ENCODE results near the gene TEX2. TPM values are rescaled to one million over a fixed set of nuclear protein-coding genes. Genes with fewer than 3 reads are reported as not detected.

The TEX2 gene
- total and polyA plus RNA-seq, 9 of the 15 experiments (the other 6 are each of a cell fraction or from before 2014, with no cell fraction given), result 4.1 to 27.6 (median 19.3) TPM

DNA sequence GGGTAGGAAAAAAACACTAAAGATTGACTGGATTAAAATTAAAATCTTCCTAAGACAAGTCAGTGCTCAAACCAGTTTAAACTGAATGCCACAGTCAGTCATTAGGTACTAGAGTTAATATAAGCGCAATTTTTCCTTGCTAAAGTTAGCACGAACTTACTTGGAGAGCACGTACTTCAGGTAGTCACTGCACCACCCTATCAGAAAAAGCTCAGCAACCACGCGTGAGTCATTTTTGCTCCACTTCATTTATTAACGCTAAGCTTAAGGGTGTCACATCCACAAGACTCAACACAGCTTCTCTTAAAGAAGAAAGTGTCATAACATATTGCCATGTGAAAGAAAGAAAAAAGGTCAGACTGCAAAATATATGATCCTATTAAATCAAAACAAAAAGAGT is 53.1 kb downstream of the TEX2 start:
- Histone ChIP-seq H3K4me2 (ENCODE audit: insufficient read depth, low read length) (no peak overlapping the region), H3K4me3 (no peak overlapping the region), H3K9me1 (ENCODE audit: control insufficient read depth, insufficient read depth, low read length) (no peaks in the 10 kb centered on the region), H4K20me1 (replicated peaks; ENCODE audit: control insufficient read depth, insufficient read depth, low read length) (peaks cover 4% of the 10 kb centered on the region; the same call in 1 of the 2 replicates), H2AFZ (ENCODE audit: low read depth, low read length) (no peak overlapping the region), H3K4me1 (replicated peaks in 1 of 2; ENCODE audit: control insufficient read depth in 2 of 2, insufficient read depth in 2 of 2, low read length in 2 of 2) (peaks cover 12 to 18% of the 10 kb centered on the region in 2 experiments; a peak in 4 of 5 replicates), H3K27ac (ENCODE audit: extremely low read depth, low read depth, low read length) (no peak overlapping the region), H3K9me3 (replicated peaks; ENCODE audit: control insufficient read depth, insufficient read depth, low read depth, low read length) (no peaks in the 10 kb centered on the region), H3K79me2 (ENCODE audit: control insufficient read depth, insufficient read depth, low read length) (peaks cover 79% of the 10 kb centered on the region), H3K36me3 (ENCODE audit: control insufficient read depth, insufficient read depth, low read length) (peaks cover 41% of the 10 kb centered on the region), H3K9ac (ENCODE audit: insufficient read depth in 1 of 2, low read depth in 2 of 2, low read length in 2 of 2) (no peak overlapping the region), H3K27me3 (ENCODE audit: control insufficient read depth in 2 of 2, insufficient read depth in 2 of 2, low read length in 2 of 2) (no peaks in the 10 kb centered on the region)
- intact Hi-C loops (cut with micrococcal nuclease), result loop anchor here (5.0 kb wide), 1 partner anchor 52 kb away; the partner anchor contains the start of gene TEX2
- BruUV-seq (replicated peaks), result no TSS peak
- DNase-seq (ENCODE audit: extremely low read depth in 1 of 4, low spot score in 3 of 4) (no peak), ATAC-seq (no peak), FAIRE-seq (no peak)
- 80% methylated on average over 6 of the region's 6 CpGs for WGBS (ENCODE audit: insufficient coverage, low coverage, missing lambda C conversion rate)
- in situ Hi-C loops (cut with MboI), result no loop called here
- CTCF ChIA-PET (ENCODE audit: low intra/inter-chr PET ratio), result no interaction called here
- POLR2A ChIA-PET, result interaction anchor here (1.4 kb wide), 1 partner anchor 64 kb away, joined by 4 read pairs; no protein-coding TSS in a partner anchor
- no peak for TF ChIP-seq MAZ (CRISPR knock-in tag; conservative IDR thresholded peaks at IDR 0.05 in 1 of 2, IDR thresholded peaks at IDR 0.05 in 1 of 2)
- TF ChIP-seq MYC (IDR thresholded peaks at IDR 0.05; ENCODE audit: low read depth, low read length), result no peak
- TF ChIP-seq MYC (CRISPR knock-in tag; IDR thresholded peaks at IDR 0.05; ENCODE audit: borderline replicate concordance, low read depth), result no peak
- TF ChIP-seq, protein P1, sequence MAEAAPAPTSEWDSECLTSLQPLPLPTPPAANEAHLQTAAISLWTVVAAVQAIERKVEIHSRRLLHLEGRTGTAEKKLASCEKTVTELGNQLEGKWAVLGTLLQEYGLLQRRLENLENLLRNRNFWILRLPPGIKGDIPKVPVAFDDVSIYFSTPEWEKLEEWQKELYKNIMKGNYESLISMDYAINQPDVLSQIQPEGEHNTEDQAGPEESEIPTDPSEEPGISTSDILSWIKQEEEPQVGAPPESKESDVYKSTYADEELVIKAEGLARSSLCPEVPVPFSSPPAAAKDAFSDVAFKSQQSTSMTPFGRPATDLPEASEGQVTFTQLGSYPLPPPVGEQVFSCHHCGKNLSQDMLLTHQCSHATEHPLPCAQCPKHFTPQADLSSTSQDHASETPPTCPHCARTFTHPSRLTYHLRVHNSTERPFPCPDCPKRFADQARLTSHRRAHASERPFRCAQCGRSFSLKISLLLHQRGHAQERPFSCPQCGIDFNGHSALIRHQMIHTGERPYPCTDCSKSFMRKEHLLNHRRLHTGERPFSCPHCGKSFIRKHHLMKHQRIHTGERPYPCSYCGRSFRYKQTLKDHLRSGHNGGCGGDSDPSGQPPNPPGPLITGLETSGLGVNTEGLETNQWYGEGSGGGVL (CRISPR knock-in tag; IDR thresholded peaks at IDR 0.05), result no peak
- TF ChIP-seq PTBP1 (IDR thresholded peaks at IDR 0.05; ENCODE audit: low read depth, low read length), result no peak
- TF ChIP-seq SRSF3 (IDR thresholded peaks at IDR 0.05; ENCODE audit: insufficient read depth, low read length), result no peak
- no peak for TF ChIP-seq HIVEP1 (CRISPR knock-in tag; IDR thresholded peaks at IDR 0.05)
- TF ChIP-seq, protein P2, sequence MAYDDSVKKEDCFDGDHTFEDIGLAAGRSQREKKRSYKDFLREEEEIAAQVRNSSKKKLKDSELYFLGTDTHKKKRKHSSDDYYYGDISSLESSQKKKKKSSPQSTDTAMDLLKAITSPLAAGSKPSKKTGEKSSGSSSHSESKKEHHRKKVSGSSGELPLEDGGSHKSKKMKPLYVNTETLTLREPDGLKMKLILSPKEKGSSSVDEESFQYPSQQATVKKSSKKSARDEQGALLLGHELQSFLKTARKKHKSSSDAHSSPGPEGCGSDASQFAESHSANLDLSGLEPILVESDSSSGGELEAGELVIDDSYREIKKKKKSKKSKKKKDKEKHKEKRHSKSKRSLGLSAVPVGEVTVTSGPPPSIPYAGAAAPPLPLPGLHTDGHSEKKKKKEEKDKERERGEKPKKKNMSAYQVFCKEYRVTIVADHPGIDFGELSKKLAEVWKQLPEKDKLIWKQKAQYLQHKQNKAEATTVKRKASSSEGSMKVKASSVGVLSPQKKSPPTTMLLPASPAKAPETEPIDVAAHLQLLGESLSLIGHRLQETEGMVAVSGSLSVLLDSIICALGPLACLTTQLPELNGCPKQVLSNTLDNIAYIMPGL (CRISPR knock-in tag; IDR thresholded peaks at IDR 0.05), result no peak
- no peak for TF ChIP-seq ZNF212 (CRISPR knock-in tag; IDR thresholded peaks at IDR 0.05)
- TF ChIP-seq HMG20A (CRISPR knock-in tag; conservative IDR thresholded peaks at IDR 0.05), result no peak
- TF ChIP-seq, protein P3, sequence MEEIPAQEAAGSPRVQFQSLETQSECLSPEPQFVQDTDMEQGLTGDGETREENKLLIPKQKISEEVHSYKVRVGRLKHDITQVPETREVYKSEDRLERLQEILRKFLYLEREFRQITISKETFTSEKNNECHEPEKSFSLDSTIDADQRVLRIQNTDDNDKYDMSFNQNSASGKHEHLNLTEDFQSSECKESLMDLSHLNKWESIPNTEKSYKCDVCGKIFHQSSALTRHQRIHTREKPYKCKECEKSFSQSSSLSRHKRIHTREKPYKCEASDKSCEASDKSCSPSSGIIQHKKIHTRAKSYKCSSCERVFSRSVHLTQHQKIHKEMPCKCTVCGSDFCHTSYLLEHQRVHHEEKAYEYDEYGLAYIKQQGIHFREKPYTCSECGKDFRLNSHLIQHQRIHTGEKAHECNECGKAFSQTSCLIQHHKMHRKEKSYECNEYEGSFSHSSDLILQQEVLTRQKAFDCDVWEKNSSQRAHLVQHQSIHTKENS (CRISPR knock-in tag; IDR thresholded peaks at IDR 0.05), result no peak
- no peak for TF ChIP-seq GATAD2B (IDR thresholded peaks at IDR 0.05; ENCODE audit: borderline replicate concordance)
- no peak for TF ChIP-seq PML (IDR thresholded peaks at IDR 0.05; ENCODE audit: low read length)
- TF ChIP-seq DIDO1 (tag; IDR thresholded peaks at IDR 0.05; ENCODE audit: low read depth), result no peak
- TF ChIP-seq ZEB2 (IDR thresholded peaks at IDR 0.05), result no peak
- no peak for TF ChIP-seq ETV5 (CRISPR knock-in tag; IDR thresholded peaks at IDR 0.05; ENCODE audit: low read depth)
- no peak for TF ChIP-seq ZNF696 (CRISPR knock-in tag; conservative IDR thresholded peaks at IDR 0.05)
- TF ChIP-seq, protein P4, sequence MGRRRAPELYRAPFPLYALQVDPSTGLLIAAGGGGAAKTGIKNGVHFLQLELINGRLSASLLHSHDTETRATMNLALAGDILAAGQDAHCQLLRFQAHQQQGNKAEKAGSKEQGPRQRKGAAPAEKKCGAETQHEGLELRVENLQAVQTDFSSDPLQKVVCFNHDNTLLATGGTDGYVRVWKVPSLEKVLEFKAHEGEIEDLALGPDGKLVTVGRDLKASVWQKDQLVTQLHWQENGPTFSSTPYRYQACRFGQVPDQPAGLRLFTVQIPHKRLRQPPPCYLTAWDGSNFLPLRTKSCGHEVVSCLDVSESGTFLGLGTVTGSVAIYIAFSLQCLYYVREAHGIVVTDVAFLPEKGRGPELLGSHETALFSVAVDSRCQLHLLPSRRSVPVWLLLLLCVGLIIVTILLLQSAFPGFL (CRISPR knock-in tag; IDR thresholded peaks at IDR 0.05), result no peak
